ENCODE results near the gene WDFY4. TPM values are rescaled to one million over a fixed set of nuclear protein-coding genes. Genes with fewer than 3 reads are reported as not detected.

WDFY4 gene
- total and polyA plus RNA-seq, 9 of the 15 experiments (the other 6 are each of a cell fraction or from before 2014, with no cell fraction given): 0.01 to 0.02 (median 0.01) TPM; not detected in 6

- in situ Hi-C loops (cut with MboI): no loop called here
- H4K20me1 ChIP-seq (replicated peaks; ENCODE audit: control insufficient read depth, insufficient read depth, low read length): no peaks in the 10 kb centered on the region
- no peaks in the 10 kb centered on the region for H3K9me3 ChIP-seq (replicated peaks; ENCODE audit: control insufficient read depth, insufficient read depth, low read depth, low read length)
- no peak overlapping the region for H3K9ac ChIP-seq (ENCODE audit: insufficient read depth in 1 of 2, low read depth in 2 of 2, low read length in 2 of 2)
- H2AFZ ChIP-seq (ENCODE audit: low read depth, low read length): no peak overlapping the region
- 0% methylated on average over 1 of the region's 1 CpG for WGBS (ENCODE audit: insufficient coverage, low coverage, missing lambda C conversion rate)
- ChIA-PET CTCF (ENCODE audit: low intra/inter-chr PET ratio) (no interaction called here), POLR2A (interaction anchor here (0.7 to 1.4 kb wide), 3 partner anchors 11 to 33 kb away, joined by 3 read pairs; no protein-coding TSS in a partner anchor)
- DNase-seq (ENCODE audit: extremely low read depth in 1 of 4, low spot score in 3 of 4) (no peak), FAIRE-seq (no peak), ATAC-seq (no peak)
- BruUV-seq (replicated peaks): no TSS peak
- peaks cover 9 to 20% of the 10 kb centered on the region in 2 experiments; a peak in 4 of 5 replicates for H3K27me3 ChIP-seq (ENCODE audit: control insufficient read depth in 2 of 2, insufficient read depth in 2 of 2, low read length in 2 of 2)
- H3K36me3 ChIP-seq (ENCODE audit: control insufficient read depth, insufficient read depth, low read length): no peaks in the 10 kb centered on the region
- H3K27ac ChIP-seq (ENCODE audit: extremely low read depth, low read depth, low read length): no peak overlapping the region
- no peak for TF ChIP-seq ELK3 (CRISPR knock-in tag; IDR thresholded peaks at IDR 0.05)
- no peak for TF ChIP-seq HDGF (IDR thresholded peaks at IDR 0.05)
- no peak for TF ChIP-seq SIN3A (IDR thresholded peaks at IDR 0.05; ENCODE audit: borderline replicate concordance in 2 of 2, control insufficient read depth in 1 of 2, low read depth in 2 of 2, low read length in 2 of 2)
- no peak for TF ChIP-seq ESRRB (CRISPR knock-in tag; IDR thresholded peaks at IDR 0.05; ENCODE audit: borderline replicate concordance)
- TF ChIP-seq ZBTB26 (CRISPR knock-in tag; IDR thresholded peaks at IDR 0.05): no peak
- no peak for TF ChIP-seq AFF1 (IDR thresholded peaks at IDR 0.05; ENCODE audit: low read depth in 1 of 2, partially characterized antibody in 2 of 2)
- no peak for TF ChIP-seq USF1 (CRISPR knock-in tag; IDR thresholded peaks at IDR 0.05)
- peaks cover 0 to 5% of the 10 kb centered on the region in 2 experiments; a peak in 1 of 5 replicates for H3K4me1 ChIP-seq (replicated peaks in 1 of 2; ENCODE audit: control insufficient read depth in 2 of 2, insufficient read depth in 2 of 2, low read length in 2 of 2)
- no peak overlapping the region for H3K4me3 ChIP-seq
- no peaks in the 10 kb centered on the region for H3K9me1 ChIP-seq (ENCODE audit: control insufficient read depth, insufficient read depth, low read length)
- intact Hi-C loops (cut with micrococcal nuclease): no loop called here
- no peaks in the 10 kb centered on the region for H3K79me2 ChIP-seq (ENCODE audit: control insufficient read depth, insufficient read depth, low read length)
- H3K4me2 ChIP-seq (ENCODE audit: insufficient read depth, low read length): no peak overlapping the region
Measured at GRCh38 chr10:48990226-48990625, 305.6 kb downstream of the WDFY4 start.
